Ovary (tissue), 10 donors: Measurements from ENCODE around the gene ZNF223. TPM values are rescaled to one million over a fixed set of nuclear protein-coding genes. Genes with fewer than 3 reads are reported as not detected.

ENCODE experiments used
- DNase-seq, 5 donors: peaks; one replicate each; pipeline ENCODE4 v3.0.0-alpha.2; 2019 to 2020
- H3K27ac ChIP-seq, 2 donors: fragments of 200-600 bp; one replicate each; pipeline versions ENCODE4 v1.5.1 to v1.8.0; 2019 to 2022
- H3K27me3 ChIP-seq: fragments of 200-600 bp; one replicate; pipeline ENCODE4 v1.8.0; 2022
- H3K36me3 ChIP-seq: fragments of 200-600 bp; sonication (generic); one replicate; pipeline ENCODE4 v1.5.1; 2019
- H3K4me1 ChIP-seq: one replicate; pipeline ENCODE4 v1.8.1; 2013; ENCODE audit warnings: mild to moderate bottlenecking, moderate library complexity; ENCODE audit not compliant: insufficient read depth
- H3K4me3 ChIP-seq: fragments of 200-600 bp; sonication (generic); one replicate; pipeline ENCODE4 v1.5.1; 2017
- H3K9me3 ChIP-seq, 2 donors: fragments of 200-600 bp in 1 of 2; sonication (generic) in 1 of 2; one replicate each; pipeline versions ENCODE4 v1.5.1 to v1.8.1; 2013 to 2019; ENCODE audit warnings: mild to moderate bottlenecking in 1 of 2, moderate library complexity in 1 of 2
- CTCF ChIP-seq, 3 donors: fragments of 450-650 bp in 2 of 3; fragments of 200-600 bp in 1 of 3; IDR thresholded peaks; one replicate each; pipeline versions ENCODE4 v1.5.1 to v1.8.0; 2016 to 2022; ENCODE audit warnings: antibody characterized with exemption in 3 of 3, mild to moderate bottlenecking in 1 of 3
- EP300 ChIP-seq: sonication (generic); formaldehyde crosslinking; IDR thresholded peaks from one replicate; pipeline ENCODE4 v1.6.1; 2017; ENCODE audit warnings: antibody characterized with exemption
- POLR2A ChIP-seq: fragments of 450-650 bp; IDR thresholded peaks from one replicate; pipeline ENCODE4 v1.6.1; 2017; ENCODE audit warnings: antibody characterized with exemption, mild to moderate bottlenecking, moderate library complexity
- WGBS, 3 donors: extraction: QIAGEN DNeasy Blood & Tissue Kit in 1 of 3; methylation state at CpG; one replicate each; pipeline versions ENCODE4 v1.1.5 to v1.1.7; 2013 to 2017; 5-methylcytosine and 5-hydroxymethylcytosine counted together
- intact Hi-C, 4 donors: fragments of 100-400 bp; cut with DNase I; formaldehyde crosslinking; loops; one replicate each; pipeline versions ENCODE4 v1.11.0 to v1.15.1; 2022 to 2023
- long read RNA-seq, 3 donors: library from polyadenylated mRNA in 2 of 3; unstranded in 2 of 3; transcript quantifications; one replicate each; pipeline ENCODE4 v2.0.0 and lab custom pipeline, GENCODE V29; 2021 to 2026
- polyA plus RNA-seq, 2 donors: library from polyadenylated mRNA; stranded (reverse); fragments of 200-250 nt in 1 of 2; fragments of 350-450 nt in 1 of 2; fragmentation: Illumina TruSeq in 1 of 2; extraction: RNeasy Lipid Tissue Mini Kit (QIAGEN cat#74804) in 1 of 2; gene quantifications; one replicate each; pipeline ENCODE4 v1.2.3, GENCODE V29; 2013 to 2014
- total RNA-seq, 7 donors: library from RNA; depleted of rRNA in 2 of 7; stranded (reverse); fragments of >200 nt in 2 of 7; fragmentation: NEBNext Ultra II Directional in 3 of 7; extraction: Animal tissue kit (Norgen Biotek cat#: 25700) in 3 of 7; gene quantifications; one replicate each; pipeline versions ENCODE4 v1.1.0 to v1.2.4, GENCODE V29; 2016 to 2023
- donor health status: DM: no; HTN: no; CAD: no; lungs with moderate emphysema.
- donor health status: DM: no; HTN: no; CAD: no.
- donor health status: Bipolar disorder and iron deficiency.
- donor health status: DM: yes; HTN: yes; CAD: no.
- donor health status: DM: no; HTN: no; CAD: no.
- donor health status: DM: yes; HTN: yes; CAD: no.

Gene ZNF223
- total RNA-seq (1 to 10 TPM; 3.5 to 7.3 (median 4.7) TPM), polyA plus RNA-seq (1 to 10 TPM; 4.5 to 6.3 TPM)
- long read RNA-seq, donor 1, transcript ZNF223-201 (5 exons, 2,418 nt), result major isoform, 19 of 20 reads
- long read RNA-seq, donor 1, partial matches to known transcripts, result 0 of 20 reads
- long read RNA-seq, donor 1, other reads (novel, unspliced or antisense), result 1 of 20 reads
- long read RNA-seq, donor 2, transcript ZNF223-201 (5 exons, 2,418 nt), result major isoform, 5 of 9 reads
- long read RNA-seq, donor 2, partial matches to known transcripts, result 0 of 9 reads
- long read RNA-seq, donor 2, other reads (novel, unspliced or antisense), result 0 of 9 reads
- long read RNA-seq, donor 3, partial matches to known transcripts, result 0 of 4 reads
- long read RNA-seq, donor 3, other reads (novel, unspliced or antisense), result 1 of 4 reads

DNA sequence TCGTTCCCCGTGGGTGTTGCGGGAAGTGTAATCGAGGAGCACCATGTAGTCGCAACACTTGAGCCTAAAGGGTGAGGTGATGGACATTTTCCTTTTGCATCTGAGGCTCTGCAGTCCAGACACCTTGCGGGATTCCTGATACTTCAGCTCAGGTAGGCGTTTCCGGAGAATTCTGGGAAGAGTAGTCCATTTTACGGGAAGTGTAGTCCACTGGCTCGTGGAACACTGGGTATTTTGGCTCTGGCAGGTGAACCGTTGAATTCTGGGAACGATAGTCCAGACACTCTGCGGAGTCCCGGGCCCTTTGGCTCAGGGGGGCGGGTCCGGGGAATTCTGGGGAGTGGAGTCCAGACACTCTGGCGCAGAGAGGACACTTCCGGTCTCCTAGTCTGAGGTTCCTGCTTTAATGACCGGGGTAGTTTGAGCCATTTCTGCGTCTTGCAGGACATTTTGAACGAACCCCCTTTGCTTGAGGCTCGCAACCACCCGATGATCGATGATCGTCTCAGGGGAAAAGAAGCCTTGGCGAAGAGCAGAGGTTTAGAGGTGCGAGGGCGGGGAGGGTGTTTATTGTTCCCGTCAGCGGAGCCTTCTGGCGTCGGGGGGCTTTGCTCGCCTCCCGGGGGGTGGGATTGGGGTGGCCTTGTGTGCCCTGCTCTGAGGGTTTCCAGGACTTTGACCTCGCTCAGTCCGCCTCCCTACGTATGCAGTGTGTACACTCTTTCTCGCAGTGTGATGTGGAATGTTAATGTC is at the start of gene ZNF223:
TSS of gene ZNF223 (plus strand) at position 387 of the 753 bp plus-strand sequence. CDS start 3,141 bp downstream, outside the sequence.
- 1% methylated on average over 38 of the region's 38 CpGs for WGBS, 3 donors
- Histone ChIP-seq H3K27ac (peak within 1 kb of the TSS in 1 of 2 donors; percentile 31), H3K4me3 (peak within 1 kb of the TSS; percentile 82), H3K4me1 (peaks cover 5% of the 10 kb centered on the region), H3K27me3 (no peaks in the 10 kb centered on the region), H3K36me3 (no peaks in the 10 kb centered on the region), H3K9me3 (peaks cover 0 to 2% of the 10 kb centered on the region in 2 donors)
- peak; percentile 92 to 94 (median 93) for DNase-seq
- peak; percentile 64 for TF ChIP-seq EP300
- TF ChIP-seq POLR2A, result no peak
- no peak for TF ChIP-seq CTCF (IDR thresholded peaks at IDR 0.05)
- intact Hi-C loops, result loop anchor here in 1 of 4 donors (10.0 kb wide), 1 partner anchor 63 kb away; the partner anchor contains the start of gene ZNF225

DNA sequence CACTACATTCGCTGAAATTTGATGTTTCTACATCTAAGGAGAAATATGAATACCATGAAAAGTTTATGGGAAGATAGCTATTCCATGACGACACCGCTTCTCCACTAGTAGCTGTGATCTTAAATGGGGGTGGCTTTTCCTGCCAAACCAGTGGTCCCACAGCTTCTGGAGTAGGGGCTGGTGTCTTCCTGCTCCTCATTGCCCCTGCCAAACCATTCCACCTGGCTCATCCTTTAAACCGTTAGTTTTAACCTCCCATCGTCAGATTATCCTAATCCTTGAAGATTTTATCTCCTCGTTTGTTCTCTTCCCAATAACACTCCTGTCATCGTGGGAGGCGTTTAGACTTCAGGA is 49.6 kb upstream of the ZNF223 start:
- peaks cover 8% of the 10 kb centered on the region for H3K4me1 ChIP-seq
- WGBS, 3 donors, result 8 to 11% (median 9%) methylated on average over 8 of the region's 8 CpGs
- H3K4me3 ChIP-seq, result peak overlapping the region; percentile 84
- no peak overlapping the region for H3K27ac ChIP-seq
- peaks cover 0 to 9% of the 10 kb centered on the region in 2 donors for H3K9me3 ChIP-seq
- no peak for DNase-seq
- H3K27me3 ChIP-seq, result no peaks in the 10 kb centered on the region
- intact Hi-C loops, result loop anchor here in 1 of 4 donors (2.0 to 10.0 kb wide), 2 partner anchors 17 to 113 kb away; partner anchors contain the start of genes ZNF155 and ZNF225
- H3K36me3 ChIP-seq, result no peaks in the 10 kb centered on the region
- no peak for TF ChIP-seq CTCF (IDR thresholded peaks at IDR 0.05)
- TF ChIP-seq POLR2A, result no peak
- TF ChIP-seq EP300, result no peak

DNA sequence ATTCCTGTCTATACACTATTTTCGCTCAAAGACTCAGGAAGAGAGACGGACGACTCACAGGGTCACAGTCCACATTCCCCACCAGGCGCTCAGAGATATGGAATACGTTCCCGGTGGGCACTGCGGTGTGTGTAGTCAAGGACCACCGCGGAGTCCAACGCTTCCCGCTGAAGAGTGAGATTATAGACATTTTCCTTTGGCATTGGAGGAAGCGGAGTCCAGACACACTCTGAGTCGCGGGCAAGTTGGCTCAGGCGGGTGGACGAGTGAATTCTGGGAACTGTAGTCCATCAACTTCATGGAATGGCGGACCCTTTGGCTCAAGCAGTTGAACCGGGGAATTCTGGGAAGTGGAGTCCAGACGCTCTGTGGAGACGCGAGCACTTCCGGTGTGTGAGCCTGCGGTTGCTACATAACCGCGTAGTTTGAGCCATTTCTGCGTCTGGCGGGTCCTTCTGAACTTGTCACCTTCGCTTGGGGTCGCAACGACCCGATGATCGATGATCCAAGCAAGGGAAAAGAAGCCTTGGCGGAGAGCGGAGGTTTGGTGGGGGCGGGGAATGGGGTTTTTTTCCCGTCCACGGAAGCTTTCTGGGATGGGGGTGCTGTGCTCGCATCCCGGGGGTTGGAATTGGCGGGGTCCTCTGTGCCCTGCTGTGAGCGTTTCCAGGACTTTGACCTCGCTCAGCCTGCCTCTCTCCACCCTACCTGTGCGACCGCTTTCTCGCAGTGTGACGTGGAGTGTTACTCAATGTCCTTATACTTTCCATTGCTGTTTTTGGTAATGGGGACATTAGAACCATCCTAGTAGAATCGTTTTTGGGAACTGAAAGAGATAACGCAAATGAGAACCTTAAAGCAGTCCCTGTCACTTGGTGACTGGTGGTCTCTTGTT is 49.0 kb upstream of the ZNF223 start, which contains the start of gene ZNF230:
TSS of gene ZNF230 (plus strand) at position 392 of the 895 bp plus-strand sequence. CDS start 4,122 bp downstream, outside the sequence.
- Histone ChIP-seq H3K27me3 (no peaks in the 10 kb centered on the region), H3K4me1 (peaks cover 8% of the 10 kb centered on the region), H3K4me3 (peak within 1 kb of the TSS; percentile 84), H3K27ac (no peak within 1 kb of the TSS), H3K36me3 (peaks cover 3% of the 10 kb centered on the region), H3K9me3 (peaks cover 0 to 15% of the 10 kb centered on the region in 2 donors)
- intact Hi-C loops, result loop anchor here in 1 of 4 donors (2.0 to 10.0 kb wide), 2 partner anchors 18 to 112 kb away; partner anchors contain the start of genes ZNF155 and ZNF225
- 0 to 1% (median 1%) methylated on average over 47 to 48 of the region's 48 CpGs for WGBS, 3 donors
- TF ChIP-seq EP300, result no peak
- TF ChIP-seq POLR2A, result peak; percentile 37
- DNase-seq, result peak; percentile 84 to 93 (median 88)

- WGBS, 3 donors, result 1 to 3% (median 2%) methylated on average over 15 of the region's 15 CpGs
- intact Hi-C loops, result loop anchor here in 1 of 4 donors (2.0 to 10.0 kb wide), 2 partner anchors 19 to 111 kb away; partner anchors contain the start of genes ZNF155 and ZNF225
- peaks cover 3% of the 10 kb centered on the region for H3K36me3 ChIP-seq
- H3K27ac ChIP-seq, result no peak overlapping the region
- TF ChIP-seq CTCF (IDR thresholded peaks at IDR 0.05), result no peak
- TF ChIP-seq EP300, result no peak
- no peak for TF ChIP-seq POLR2A
- peak overlapping the region; percentile 84 for H3K4me3 ChIP-seq
- DNase-seq, result peak in 2 of 5 donors; percentile 17 to 23
- no peaks in the 10 kb centered on the region for H3K27me3 ChIP-seq
- peaks cover 0 to 22% of the 10 kb centered on the region in 2 donors for H3K9me3 ChIP-seq
- H3K4me1 ChIP-seq, result peaks cover 8% of the 10 kb centered on the region
Measured at GRCh38 chr19:44003461-44004009, 48.3 kb upstream of the ZNF223 start.
